HCT116 (cell line): Measurements from ENCODE around the gene MAST4. TPM values are rescaled to one million over a fixed set of nuclear protein-coding genes. Genes with fewer than 3 reads are reported as not detected.
"Not testable (repeated sequence)": the region's sequence is repeated elsewhere in the genome, so short reads cannot be mapped to it uniquely, and the experiment has no call there.

Experiments used
- ATAC-seq: fragments of 200-7000 bp; cut with Tn5 transposase; 2 replicates; pipeline ENCODE4 v1.9.1; 2020; ENCODE audit warnings: mild to moderate bottlenecking, moderate library complexity
- BruUV-seq: library from RNA; stranded (reverse); fragments of 400-500 nt; replicated peaks from 2 replicates; lab custom pipeline; 2021; lab: Mats Ljungman, UMichigan
- CTCF ChIA-PET: fragments of 300-600 bp; sonication (Branson Sonifier 250); formaldehyde crosslinking; loops from one replicate; lab custom pipeline; 2021; ENCODE audit warnings: antibody characterized with exemption; lab: Charles Lee
- POLR2A ChIA-PET: fragments of 300-600, 350-600 bp; sonication (Branson Sonifier 250); formaldehyde crosslinking; loops from one replicate; lab custom pipeline; 2021; ENCODE audit warnings: antibody characterized with exemption; lab: Charles Lee
- RAD21 ChIA-PET, 2 experiments: fragments of 300-600 bp; sonication (Branson Sonifier 250); formaldehyde crosslinking; loops; one replicate each; lab custom pipeline; 2023; ENCODE audit warnings: low total read pairs in 2 of 2; ENCODE audit not compliant: uncharacterized antibody in 2 of 2, unreplicated experiment in 2 of 2, low non-redundant PET in 1 of 2; lab: Charles Lee
- DNase-seq: peaks from one replicate; pipeline ENCODE4 v3.0.0-alpha.2; 2010; ENCODE audit warnings: low read depth, low spot score
- H2AFZ ChIP-seq: fragments of 200-600 bp; shearing (Covaris generic), sonication (generic); 2 replicates; pipeline ENCODE4 v1.6.1; 2017; ENCODE audit warnings: low read depth, mixed run types, mixed read lengths, antibody characterized with exemption, low read length; ENCODE audit not compliant: poor library complexity, severe bottlenecking
- H3K27ac ChIP-seq: 2 replicates; pipeline ENCODE4 v1.5.1; 2012; ENCODE audit warnings: low read depth, low read length
- H3K27me3 ChIP-seq: fragments of 200-600 bp; sonication (generic); 2 replicates; pipeline ENCODE4 v1.6.1; 2016; ENCODE audit warnings: mixed run types, low read length, mixed read lengths; ENCODE audit not compliant: insufficient read depth
- H3K36me3 ChIP-seq, 2 experiments: fragments of 200-500 bp in 1 of 2; fragments of 200-600 bp in 1 of 2; sonication (Bioruptor generic) in 1 of 2; sonication (generic) in 1 of 2; 2 replicates each; pipeline versions ENCODE4 v1.5.1 to v1.6.1; 2014 to 2016; ENCODE audit warnings: low read length in 2 of 2, inconsistent platforms in 1 of 2, mixed read lengths in 1 of 2, mixed run types in 1 of 2; ENCODE audit not compliant: insufficient read depth in 2 of 2, control insufficient read depth in 1 of 2
- H3K4me1 ChIP-seq, 2 experiments: fragments of 200-600 bp in 1 of 2; sonication (generic) in 1 of 2; 2 replicates each; pipeline versions ENCODE4 v1.5.1 to v1.6.1; 2012 to 2017; ENCODE audit warnings: low read length in 2 of 2, inconsistent platforms in 1 of 2, mild to moderate bottlenecking in 1 of 2, mixed read lengths in 1 of 2, mixed run types in 1 of 2, moderate library complexity in 1 of 2; ENCODE audit not compliant: insufficient read depth in 2 of 2, control insufficient read depth in 1 of 2
- H3K4me2 ChIP-seq: fragments of 200-600 bp; sonication (generic); 2 replicates; pipeline ENCODE4 v1.6.1; 2017; ENCODE audit warnings: mixed run types, low read length, mixed read lengths
- H3K4me3 ChIP-seq, 2 experiments: fragments of 200-600 bp in 1 of 2; sonication (generic) in 1 of 2; replicated peaks in 1 of 2; 2 replicates each; pipeline ENCODE4 v1.5.1; 2011 to 2016; ENCODE audit warnings: low read length in 2 of 2, control low read depth in 1 of 2, low read depth in 1 of 2, mild to moderate bottlenecking in 1 of 2, mixed read lengths in 1 of 2, mixed run types in 1 of 2
- H3K79me2 ChIP-seq: fragments of 200-600 bp; sonication (generic); 2 replicates; pipeline ENCODE4 v1.6.1; 2017; ENCODE audit warnings: mild to moderate bottlenecking, mixed run types, low read length, moderate library complexity, mixed read lengths; ENCODE audit not compliant: insufficient read depth
- H3K9ac ChIP-seq: fragments of 200-600 bp; sonication (generic); 2 replicates; pipeline ENCODE4 v1.6.1; 2016; ENCODE audit warnings: low read length, mixed read lengths
- H3K9me2 ChIP-seq: fragments of 200-600 bp; sonication (generic), shearing (Covaris generic); 2 replicates; pipeline ENCODE4 v1.6.1; 2017; ENCODE audit warnings: mixed run types, mild to moderate bottlenecking, moderate library complexity; ENCODE audit not compliant: insufficient read depth
- H3K9me3 ChIP-seq, 2 experiments: fragments of 200-500 bp in 1 of 2; fragments of 200-600 bp in 1 of 2; sonication (Bioruptor generic) in 1 of 2; sonication (generic) in 1 of 2; 2 replicates each; pipeline ENCODE4 v1.6.1; 2014 to 2017; ENCODE audit warnings: low read length in 2 of 2, mixed read lengths in 2 of 2, inconsistent platforms in 1 of 2, low read depth in 1 of 2, mild to moderate bottlenecking in 1 of 2, mixed run types in 1 of 2, moderate library complexity in 1 of 2; ENCODE audit not compliant: control insufficient read depth in 1 of 2, insufficient read depth in 1 of 2
- H4K20me1 ChIP-seq: fragments of 200-600 bp; sonication (generic), shearing (Covaris generic); 2 replicates; pipeline ENCODE4 v1.6.1; 2017; ENCODE audit warnings: mixed run types, mild to moderate bottlenecking, moderate library complexity; ENCODE audit not compliant: insufficient read depth
- ATF3 ChIP-seq: IDR thresholded peaks from 2 replicates; pipeline ENCODE4 v1.6.1; 2012
- ELF1 ChIP-seq: IDR thresholded peaks from 2 replicates; pipeline ENCODE4 v1.6.1; 2012; ENCODE audit warnings: low read depth, borderline replicate concordance
- EZH2 ChIP-seq: fragments of 200-600 bp; sonication (generic); IDR thresholded peaks from 2 replicates; pipeline ENCODE4 v1.6.1; 2017; ENCODE audit warnings: antibody characterized with exemption, mixed run types
- FOSL1 ChIP-seq: IDR thresholded peaks from 2 replicates; pipeline ENCODE4 v1.6.1; 2012; ENCODE audit warnings: low read depth
- POLR2AphosphoS5 ChIP-seq: IDR thresholded peaks from 2 replicates; pipeline ENCODE4 v1.6.1; 2011; ENCODE audit warnings: mild to moderate bottlenecking, low read depth, low read length, moderate library complexity
- SRF ChIP-seq: IDR thresholded peaks from 2 replicates; pipeline ENCODE4 v1.6.1; 2012; ENCODE audit warnings: low read depth
- ZNF274 ChIP-seq: fragments of 200-500 bp; sonication (Bioruptor generic); IDR thresholded peaks from 2 replicates; pipeline ENCODE4 v1.6.1; 2014; ENCODE audit warnings: mild to moderate bottlenecking, low read depth, low read length, inconsistent platforms
- intact Hi-C: fragments of 100-400 bp; cut with micrococcal nuclease; formaldehyde crosslinking; loops from 2 replicates; pipeline ENCODE4 v1.10.0; 2022
- total RNA-seq: library from RNA; stranded (reverse); gene quantifications from one replicate; pipeline ENCODE4 v1.2.1, GENCODE V29; 2021; ENCODE audit not compliant: unreplicated experiment
- TF ChIP-seq, protein P1 (sequence below): IDR thresholded peaks from 2 replicates; pipeline ENCODE4 v1.6.1; 2011; ENCODE audit warnings: mild to moderate bottlenecking, low read length, moderate library complexity; ENCODE audit not compliant: insufficient replicate concordance; ENCODE audit errors: extremely low read depth

The MAST4 gene
- total RNA-seq, 1 experiment from 2014 or later: 1.1 TPM

DNA sequence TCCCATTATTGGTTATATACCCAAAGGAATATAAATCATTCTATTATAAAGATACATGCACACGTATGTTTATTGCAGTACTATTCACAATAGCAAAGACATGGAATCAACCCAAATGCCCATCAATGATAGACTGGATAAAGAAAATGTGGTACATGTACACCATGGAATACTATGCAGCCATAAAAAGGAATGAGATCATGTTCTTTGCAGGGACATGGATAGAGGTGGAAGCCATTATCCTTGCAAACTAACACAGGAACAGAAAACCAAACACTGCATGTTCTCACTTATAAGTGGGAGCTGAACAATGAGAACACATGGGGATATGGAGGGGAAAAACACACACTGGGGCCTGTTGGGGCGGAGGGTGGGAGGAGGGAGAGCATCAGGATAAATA, 99.6 kb downstream of the MAST4 start:
- H3K9me2 ChIP-seq: not testable (repeated sequence)

DNA sequence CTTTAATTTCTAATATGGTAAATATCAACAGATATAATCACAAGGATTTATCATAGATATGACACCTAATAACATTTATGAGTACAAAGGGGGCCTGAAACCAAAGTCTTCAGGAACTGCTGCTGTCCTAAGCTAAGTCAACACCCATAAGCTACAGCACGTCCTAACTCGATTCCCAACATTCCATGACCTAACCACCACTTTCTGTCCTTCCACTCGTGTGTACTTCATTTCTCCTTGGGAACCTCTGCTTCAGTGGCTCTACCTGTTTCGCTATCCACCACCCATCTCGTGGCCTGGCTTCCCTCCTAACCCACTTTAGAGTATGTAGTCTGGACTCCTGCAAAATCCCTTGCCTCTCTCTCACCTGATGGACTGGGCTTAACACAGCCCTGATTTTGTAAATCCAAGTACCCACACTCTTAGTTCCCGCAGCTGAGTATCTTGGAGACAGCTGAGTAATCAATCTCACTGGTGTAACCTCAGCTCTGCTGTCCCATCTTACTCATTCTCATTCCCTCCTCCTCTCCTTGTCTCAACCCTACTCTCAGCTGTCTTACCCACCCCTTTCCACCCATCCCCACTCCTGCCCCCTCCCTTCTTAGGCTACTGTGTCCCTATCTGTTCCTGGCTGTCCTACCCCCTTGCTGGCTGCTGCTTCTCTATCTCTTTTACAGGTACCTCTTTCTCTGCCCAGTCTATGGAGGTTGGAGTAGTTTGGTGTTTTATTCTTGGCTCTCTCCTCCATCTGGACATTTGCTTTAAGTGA, 101.8 kb downstream of the MAST4 start:
- intact Hi-C loops: no loop called here
- Histone ChIP-seq H4K20me1 (no peaks in the 10 kb centered on the region), H3K4me2 (no peak overlapping the region), H3K27me3 (peaks cover 31% of the 10 kb centered on the region), H3K4me3 (no peak overlapping the region), H3K27ac (no peak overlapping the region), H3K9me2 (no peaks in the 10 kb centered on the region), H3K9me3 (no peaks in the 10 kb centered on the region), H3K4me1 (no peaks in the 10 kb centered on the region), H3K79me2 (no peaks in the 10 kb centered on the region), H3K9ac (no peak overlapping the region), H2AFZ (no peak overlapping the region), H3K36me3 (no peaks in the 10 kb centered on the region)
- no peak for TF ChIP-seq ELF1
- TF ChIP-seq FOSL1: no peak
- TF ChIP-seq, protein P1, sequence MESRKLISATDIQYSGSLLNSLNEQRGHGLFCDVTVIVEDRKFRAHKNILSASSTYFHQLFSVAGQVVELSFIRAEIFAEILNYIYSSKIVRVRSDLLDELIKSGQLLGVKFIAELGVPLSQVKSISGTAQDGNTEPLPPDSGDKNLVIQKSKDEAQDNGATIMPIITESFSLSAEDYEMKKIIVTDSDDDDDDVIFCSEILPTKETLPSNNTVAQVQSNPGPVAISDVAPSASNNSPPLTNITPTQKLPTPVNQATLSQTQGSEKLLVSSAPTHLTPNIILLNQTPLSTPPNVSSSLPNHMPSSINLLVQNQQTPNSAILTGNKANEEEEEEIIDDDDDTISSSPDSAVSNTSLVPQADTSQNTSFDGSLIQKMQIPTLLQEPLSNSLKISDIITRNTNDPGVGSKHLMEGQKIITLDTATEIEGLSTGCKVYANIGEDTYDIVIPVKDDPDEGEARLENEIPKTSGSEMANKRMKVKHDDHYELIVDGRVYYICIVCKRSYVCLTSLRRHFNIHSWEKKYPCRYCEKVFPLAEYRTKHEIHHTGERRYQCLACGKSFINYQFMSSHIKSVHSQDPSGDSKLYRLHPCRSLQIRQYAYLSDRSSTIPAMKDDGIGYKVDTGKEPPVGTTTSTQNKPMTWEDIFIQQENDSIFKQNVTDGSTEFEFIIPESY: no peak
- no peak for TF ChIP-seq SRF
- TF ChIP-seq ATF3: no peak
- no peak for TF ChIP-seq POLR2AphosphoS5
- no peak for TF ChIP-seq ZNF274
- TF ChIP-seq EZH2: no peak
- CTCF ChIA-PET: no interaction called here
- DNase-seq: no peak
- BruUV-seq: no TSS peak
- RAD21 ChIA-PET: no interaction called here
- ATAC-seq: no peak
- POLR2A ChIA-PET: no interaction called here

More for the DNA sequence above, 99.6 kb downstream of the MAST4 start:
- RAD21 ChIA-PET, H3K4me3 ChIP-seq, H4K20me1 ChIP-seq, DNase-seq, H2AFZ ChIP-seq, BruUV-seq, POLR2A ChIA-PET, H3K27ac ChIP-seq, H3K9me3 ChIP-seq, H3K9ac ChIP-seq, H3K4me1 ChIP-seq, H3K79me2 ChIP-seq, H3K36me3 ChIP-seq, CTCF ChIA-PET, ATAC-seq, H3K4me2 ChIP-seq, intact Hi-C loops: not testable (repeated sequence)
- H3K27me3 ChIP-seq: peaks cover 22% of the 10 kb centered on the region
